Measurements from ENCODE around the gene C4BPA.

C4BPA gene

GRCh38 chr1:207194197-207194596 is 90.2 kb downstream of the C4BPA start:
- DNase-seq, result no peak
